ENCODE data around the gene CYTL1. TPM values are rescaled to one million over a fixed set of nuclear protein-coding genes. Genes with fewer than 3 reads are reported as not detected.

The CYTL1 gene
- polyA plus RNA-seq, 1 donor (not counting 4 experiments of a cell fraction or from before 2014, with no cell fraction given) = 0.30 TPM

GRCh38 chr4:4985844-4986243, 33.4 kb downstream of the CYTL1 start:
- Histone ChIP-seq H3K27me3 (ENCODE audit: control insufficient read depth, extremely low read depth, insufficient read depth, low read length) (no peaks in the 10 kb centered on the region), H3K4me3 (ENCODE audit: control insufficient read depth in 2 of 3, extremely low read depth in 1 of 3, insufficient read depth in 2 of 3, low read depth in 1 of 3, low read length in 3 of 3) (no peak overlapping the region), H3K9ac (ENCODE audit: control insufficient read depth, extremely low read depth, insufficient read depth, low read length) (no peak overlapping the region), H3K9me3 (ENCODE audit: control insufficient read depth, low read depth, low read length) (peaks cover 4% of the 10 kb centered on the region), H3K9me1 (ENCODE audit: control insufficient read depth, extremely low read depth, insufficient read depth, low read length) (no peaks in the 10 kb centered on the region), H3K79me2 (ENCODE audit: control insufficient read depth, insufficient read depth, low read length) (no peaks in the 10 kb centered on the region), H3K4me2 (ENCODE audit: control insufficient read depth, extremely low read depth, insufficient read depth, low read depth, low read length) (no peak overlapping the region), H3K36me3 (ENCODE audit: control insufficient read depth in 2 of 2, extremely low read depth in 1 of 2, insufficient read depth in 2 of 2, low read length in 2 of 2) (no peaks in the 10 kb centered on the region), H3K4me1 (ENCODE audit: control insufficient read depth, extremely low read depth, insufficient read depth, low read length) (no peaks in the 10 kb centered on the region), H3K27ac (ENCODE audit: control insufficient read depth, insufficient read depth, low read length) (no peak overlapping the region), H2AFZ (ENCODE audit: control insufficient read depth, low read length) (no peak overlapping the region), H4K20me1 (ENCODE audit: control insufficient read depth, extremely low read depth, insufficient read depth, low read length) (no peaks in the 10 kb centered on the region)
- TF ChIP-seq CTCF (optimal IDR thresholded peaks at IDR 0.05 in 1 of 3, IDR thresholded peaks at IDR 0.05 in 1 of 3, conservative IDR thresholded peaks at IDR 0.05 in 1 of 3; ENCODE audit: extremely low read depth in 1 of 3, insufficient read depth in 2 of 3, low read length in 3 of 3) = peak in 1 of 3 experiments; percentile 43
- no peak for TF ChIP-seq EZH2 (IDR thresholded peaks at IDR 0.05; ENCODE audit: low read length)
- dilution Hi-C loops (cut with MboI; ENCODE audit: extremely low pct_ligation_motif_present, low sequenced_read_pairs) = no loop called here
- DNase-seq (ENCODE audit: low read depth, low spot score) (no peak), FAIRE-seq (no peak)

GRCh38 chr4:4985036-4985435, 34.2 kb downstream of the CYTL1 start:
- Histone ChIP-seq H4K20me1 (ENCODE audit: control insufficient read depth, extremely low read depth, insufficient read depth, low read length) (no peaks in the 10 kb centered on the region), H3K27me3 (ENCODE audit: control insufficient read depth, extremely low read depth, insufficient read depth, low read length) (no peaks in the 10 kb centered on the region), H2AFZ (ENCODE audit: control insufficient read depth, low read length) (no peak overlapping the region), H3K79me2 (ENCODE audit: control insufficient read depth, insufficient read depth, low read length) (no peaks in the 10 kb centered on the region), H3K27ac (ENCODE audit: control insufficient read depth, insufficient read depth, low read length) (no peak overlapping the region), H3K9me1 (ENCODE audit: control insufficient read depth, extremely low read depth, insufficient read depth, low read length) (no peaks in the 10 kb centered on the region), H3K4me3 (ENCODE audit: control insufficient read depth in 2 of 3, extremely low read depth in 1 of 3, insufficient read depth in 2 of 3, low read depth in 1 of 3, low read length in 3 of 3) (no peak overlapping the region), H3K4me2 (ENCODE audit: control insufficient read depth, extremely low read depth, insufficient read depth, low read depth, low read length) (no peak overlapping the region), H3K9me3 (ENCODE audit: control insufficient read depth, low read depth, low read length) (peaks cover 4% of the 10 kb centered on the region), H3K4me1 (ENCODE audit: control insufficient read depth, extremely low read depth, insufficient read depth, low read length) (no peaks in the 10 kb centered on the region), H3K36me3 (ENCODE audit: control insufficient read depth in 2 of 2, extremely low read depth in 1 of 2, insufficient read depth in 2 of 2, low read length in 2 of 2) (no peaks in the 10 kb centered on the region), H3K9ac (ENCODE audit: control insufficient read depth, extremely low read depth, insufficient read depth, low read length) (no peak overlapping the region)
- DNase-seq (ENCODE audit: low read depth, low spot score) = no peak
- TF ChIP-seq CTCF (optimal IDR thresholded peaks at IDR 0.05 in 1 of 3, IDR thresholded peaks at IDR 0.05 in 1 of 3, conservative IDR thresholded peaks at IDR 0.05 in 1 of 3; ENCODE audit: extremely low read depth in 1 of 3, insufficient read depth in 2 of 3, low read length in 3 of 3) (no peak), EZH2 (IDR thresholded peaks at IDR 0.05; ENCODE audit: low read length) (no peak)
- dilution Hi-C loops (cut with MboI; ENCODE audit: extremely low pct_ligation_motif_present, low sequenced_read_pairs) = no loop called here
- no peak for FAIRE-seq
